Loucy (cell line): Measurements from ENCODE around the gene KIRREL3.

ENCODE experiments used
- H2AFZ ChIP-seq: fragments of 200-600 bp; sonication (generic); 2 replicates; pipeline ENCODE4 v1.6.0; 2016; ENCODE audit warnings: antibody characterized with exemption, mild to moderate bottlenecking, low read length, moderate library complexity
- H3F3A ChIP-seq: fragments of 200-600 bp; 2 replicates; pipeline ENCODE4 v1.6.0; 2016; ENCODE audit warnings: antibody characterized with exemption, low read depth, mild to moderate bottlenecking
- H3K27me3 ChIP-seq: fragments of 200-600 bp; sonication (generic); 2 replicates; pipeline ENCODE4 v1.6.1; 2014; ENCODE audit warnings: low read length, mild to moderate bottlenecking; ENCODE audit not compliant: insufficient read depth, poor library complexity, severe bottlenecking
- H3K36me3 ChIP-seq: fragments of 200-600 bp; sonication (generic); 2 replicates; pipeline ENCODE4 v1.6.1; 2016; ENCODE audit warnings: low read length; ENCODE audit not compliant: insufficient read depth
- H3K4me1 ChIP-seq: fragments of 200-600 bp; sonication (generic); 2 replicates; pipeline ENCODE4 v1.5.1; 2014; ENCODE audit warnings: low read length, mild to moderate bottlenecking; ENCODE audit not compliant: insufficient read depth, poor library complexity, severe bottlenecking
- H3K4me2 ChIP-seq: fragments of 200-600 bp; sonication (generic); 2 replicates; pipeline ENCODE4 v1.6.0; 2014; ENCODE audit warnings: antibody characterized with exemption, low read length, low read depth, mild to moderate bottlenecking; ENCODE audit not compliant: poor library complexity, severe bottlenecking
- H3K4me3 ChIP-seq: fragments of 200-600 bp; sonication (generic); 2 replicates; pipeline ENCODE4 v1.5.1; 2014; ENCODE audit warnings: low read length, mild to moderate bottlenecking, mixed read lengths; ENCODE audit not compliant: poor library complexity, severe bottlenecking
- H3K79me2 ChIP-seq: fragments of 200-600 bp; sonication (generic); 2 replicates; pipeline ENCODE4 v1.6.1; 2014; ENCODE audit warnings: low read length; ENCODE audit not compliant: insufficient read depth
- H3K9ac ChIP-seq: fragments of 200-600 bp; sonication (generic); 2 replicates; pipeline ENCODE4 v1.6.0; 2014; ENCODE audit warnings: mild to moderate bottlenecking, low read depth, low read length, moderate library complexity; ENCODE audit not compliant: poor library complexity, severe bottlenecking
- H3K9me2 ChIP-seq: fragments of 200-600 bp; sonication (generic); replicated peaks from 2 replicates; pipeline ENCODE4 v1.6.1; 2016; ENCODE audit warnings: low read depth, low read length, mixed read lengths
- H3K9me3 ChIP-seq: fragments of 200-600 bp; sonication (generic); 2 replicates; pipeline ENCODE4 v1.6.1; 2014; ENCODE audit warnings: mild to moderate bottlenecking, antibody characterized with exemption, low read length, low read depth; ENCODE audit not compliant: insufficient read depth
- H4K20me1 ChIP-seq: fragments of 200-600 bp; sonication (generic); 2 replicates; pipeline ENCODE4 v1.6.0; 2014; ENCODE audit warnings: antibody characterized with exemption, low read length, mild to moderate bottlenecking; ENCODE audit not compliant: insufficient read depth, poor library complexity, severe bottlenecking
- CTCF ChIP-seq: fragments of 200-600 bp; sonication (generic); conservative IDR thresholded peaks from 2 replicates; pipeline ENCODE4 v1.5.1; 2014; ENCODE audit warnings: mild to moderate bottlenecking, antibody characterized with exemption, low read length
- EZH2phosphoT487 ChIP-seq: fragments of 200-600 bp; IDR thresholded peaks from 2 replicates; pipeline ENCODE4 v1.6.1; 2018; ENCODE audit warnings: antibody characterized with exemption, mild to moderate bottlenecking, moderate library complexity, borderline replicate concordance

Gene KIRREL3

GRCh38 chr11:126919147-126919823 lies 81.3 kb downstream of the KIRREL3 start:
- H3K27me3 ChIP-seq: no peaks in the 10 kb centered on the region
- H3K9me2 ChIP-seq: no peaks in the 10 kb centered on the region
- H3K4me3 ChIP-seq: no peak overlapping the region
- H3K4me2 ChIP-seq: no peak overlapping the region
- H4K20me1 ChIP-seq: no peaks in the 10 kb centered on the region
- no peaks in the 10 kb centered on the region for H3K79me2 ChIP-seq
- H3K9ac ChIP-seq: no peak overlapping the region
- H2AFZ ChIP-seq: no peak overlapping the region
- no peaks in the 10 kb centered on the region for H3F3A ChIP-seq
- no peaks in the 10 kb centered on the region for H3K36me3 ChIP-seq
- no peaks in the 10 kb centered on the region for H3K9me3 ChIP-seq
- no peak for TF ChIP-seq CTCF
- TF ChIP-seq EZH2phosphoT487: no peak
- no peaks in the 10 kb centered on the region for H3K4me1 ChIP-seq

- H3K9me3 ChIP-seq: no peaks in the 10 kb centered on the region
- H3K4me3 ChIP-seq: no peak overlapping the region
- no peaks in the 10 kb centered on the region for H3K36me3 ChIP-seq
- no peaks in the 10 kb centered on the region for H4K20me1 ChIP-seq
- H3K27me3 ChIP-seq: no peaks in the 10 kb centered on the region
- H3K9ac ChIP-seq: no peak overlapping the region
- H3F3A ChIP-seq: no peaks in the 10 kb centered on the region
- H3K9me2 ChIP-seq: no peaks in the 10 kb centered on the region
- TF ChIP-seq EZH2phosphoT487 (no peak), CTCF (no peak)
- H3K4me2 ChIP-seq: no peak overlapping the region
- H2AFZ ChIP-seq: no peak overlapping the region
- H3K4me1 ChIP-seq: no peaks in the 10 kb centered on the region
- no peaks in the 10 kb centered on the region for H3K79me2 ChIP-seq
These were observed 82.0 kb downstream of the KIRREL3 start for GRCh38 chr11:126918556-126918955.

GRCh38 chr11:126917531-126918204 lies 82.9 kb downstream of the KIRREL3 start:
- Histone ChIP-seq H3F3A (no peaks in the 10 kb centered on the region), H3K79me2 (no peaks in the 10 kb centered on the region), H3K4me2 (no peak overlapping the region), H3K4me3 (no peak overlapping the region), H3K9me2 (no peaks in the 10 kb centered on the region), H3K4me1 (no peaks in the 10 kb centered on the region), H4K20me1 (no peaks in the 10 kb centered on the region), H3K27me3 (no peaks in the 10 kb centered on the region), H3K36me3 (no peaks in the 10 kb centered on the region), H3K9me3 (no peaks in the 10 kb centered on the region), H3K9ac (no peak overlapping the region), H2AFZ (no peak overlapping the region)
- TF ChIP-seq CTCF: no peak
- no peak for TF ChIP-seq EZH2phosphoT487
